HepG2 (cell line): ENCODE data around the gene SELENOW.

Source experiments
- EP300 ChIP-seq, 3 experiments: sonication (generic) in 1 of 3; formaldehyde crosslinking in 1 of 3; IDR thresholded peaks; 2 replicates each; pipeline versions ENCODE4 v1.5.1 to v1.6.1; 2011 to 2020; ENCODE audit warnings: low read depth in 2 of 3, low read length in 2 of 3, borderline replicate concordance in 1 of 3, improper control_type of control experiment in 1 of 3, mild to moderate bottlenecking in 1 of 3, missing genetic modification reagents in 1 of 3, moderate library complexity in 1 of 3
- EZH2 ChIP-seq: conservative IDR thresholded peaks from 2 replicates; pipeline ENCODE4 v1.6.1; 2012; ENCODE audit warnings: mild to moderate bottlenecking, low read depth, low read length, moderate library complexity
- FOXM1 ChIP-seq: sonication (generic); formaldehyde crosslinking; IDR thresholded peaks from 2 replicates; pipeline ENCODE4 v1.5.0; 2020; ENCODE audit warnings: missing genetic modification reagents
- MAFG ChIP-seq: sonication (generic); formaldehyde crosslinking; IDR thresholded peaks from 2 replicates; pipeline ENCODE4 v1.5.1; 2020; ENCODE audit warnings: mild to moderate bottlenecking, missing genetic modification reagents
- SRY ChIP-seq: sonication (generic); formaldehyde crosslinking; IDR thresholded peaks from 2 replicates; pipeline ENCODE4 v1.8.0; 2022; ENCODE audit warnings: mild to moderate bottlenecking, missing genetic modification reagents
- ZNF768 ChIP-seq: sonication (generic); formaldehyde crosslinking; IDR thresholded peaks from 2 replicates; pipeline ENCODE4 v1.4.0; 2020; ENCODE audit warnings: missing genetic modification reagents
- ZNF879 ChIP-seq: sonication (generic); formaldehyde crosslinking; IDR thresholded peaks from 2 replicates; pipeline ENCODE4 v1.8.1; 2023; ENCODE audit warnings: missing genetic modification reagents

DNA sequence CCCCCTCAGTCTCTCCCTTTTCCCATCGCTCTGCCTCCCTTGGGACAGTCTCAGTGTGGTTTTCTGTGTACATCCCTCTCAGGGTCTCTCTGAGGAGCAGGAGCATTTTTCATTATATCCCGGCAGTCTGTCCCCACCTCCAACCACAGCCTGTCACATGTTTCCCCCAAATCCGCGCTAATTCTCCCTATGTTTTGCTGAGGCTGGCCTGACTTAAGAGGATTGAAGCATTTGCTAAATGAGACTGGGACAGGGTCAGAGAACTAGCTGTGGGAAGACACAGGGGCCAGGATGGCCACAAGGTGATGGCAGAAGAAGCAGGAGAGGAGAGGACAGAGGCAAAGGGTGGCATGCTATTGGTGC, 20.4 kb downstream of the SELENOW start:
- TF ChIP-seq EZH2 (no peak), FOXM1 (CRISPR knock-in tag) (no peak), ZNF879 (CRISPR knock-in tag) (no peak), EP300 (IDR thresholded peaks at IDR 0.05; ENCODE audit: low read depth in 2 of 2, low read length in 2 of 2) (no peak), EP300 (CRISPR knock-in tag; IDR thresholded peaks at IDR 0.05; ENCODE audit: borderline replicate concordance) (no peak), MAFG (CRISPR knock-in tag) (no peak), ZNF768 (CRISPR knock-in tag) (no peak), SRY (no peak)
